Mammary epithelial cell (primary cell): ENCODE results near the gene ZNF846.

Experiments
- CTCF ChIP-seq, 2 donors: IDR thresholded peaks in 1 of 2; conservative IDR thresholded peaks in 1 of 2; 2 replicates each; pipeline ENCODE4 v1.5.1; 2011 to 2012; ENCODE audit warnings: inconsistent platforms in 2 of 2, low read length in 2 of 2, mild to moderate bottlenecking in 2 of 2, control low read depth in 1 of 2, low read depth in 1 of 2; ENCODE audit not compliant: insufficient read depth in 1 of 2; ENCODE audit errors: extremely low read depth in 1 of 2
- EZH2 ChIP-seq: IDR thresholded peaks from 2 replicates; pipeline ENCODE4 v1.6.1; 2012; ENCODE audit warnings: low read length, inconsistent platforms, borderline replicate concordance

GRCh38 chr19:9729162-9729561 is 39.4 kb downstream of the ZNF846 start:
- TF ChIP-seq CTCF (conservative IDR thresholded peaks at IDR 0.05 in 1 of 2, IDR thresholded peaks at IDR 0.05 in 1 of 2; ENCODE audit: extremely low read depth in 1 of 2, insufficient read depth in 1 of 2, low read depth in 1 of 2, low read length in 2 of 2) (no peak), EZH2 (no peak)
